ENCODE data around the gene TRIO. TPM values are rescaled to one million over a fixed set of nuclear protein-coding genes. Genes with fewer than 3 reads are reported as not detected.
A peak's percentile ranks its signal among the peaks of the same experiment; 100 is the strongest.

TRIO gene
- total RNA-seq, 1 donor from 2014 or later = 163 TPM

DNA sequence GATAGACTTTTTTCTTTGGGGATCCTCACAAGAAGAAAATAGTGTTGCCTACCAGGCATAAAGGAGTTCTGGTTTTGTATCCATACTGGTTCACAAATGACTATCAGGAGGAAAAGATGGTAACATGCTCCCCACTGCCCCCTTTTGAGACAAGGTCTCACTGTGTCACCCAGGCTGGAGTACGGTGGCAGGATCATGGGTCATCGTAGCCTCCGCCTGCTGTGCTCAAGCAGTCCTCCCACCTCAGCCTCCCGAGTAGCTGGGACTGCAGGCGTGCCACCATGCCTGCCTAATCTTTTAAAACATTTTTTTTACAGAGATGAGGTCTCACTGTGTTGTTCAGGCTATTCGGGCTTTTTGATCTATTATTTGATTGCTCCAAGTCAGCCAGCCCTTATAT is 99.3 kb downstream of the TRIO start:
- Mint-ChIP-seq H3K4me1 (ENCODE audit: low read depth) (peaks cover 6% of the 10 kb centered on the region), H3K36me3 (ENCODE audit: insufficient read depth) (no peaks in the 10 kb centered on the region), H3K27ac (no peak overlapping the region), H3K27me3 (no peaks in the 10 kb centered on the region), H3K4me3 (ENCODE audit: low read depth) (no peak overlapping the region), H3K9me3 (ENCODE audit: low read depth) (no peaks in the 10 kb centered on the region)
- TF ChIP-seq CTCF (IDR thresholded peaks at IDR 0.05; ENCODE audit: unreplicated experiment) = no peak
- no peak for DNase-seq (ENCODE audit: low spot score, unreplicated experiment)

- no peaks in the 10 kb centered on the region for H3K27me3 Mint-ChIP-seq
- no peak for DNase-seq (ENCODE audit: low spot score, unreplicated experiment)
- peaks cover 3% of the 10 kb centered on the region for H3K4me1 Mint-ChIP-seq (ENCODE audit: low read depth)
- TF ChIP-seq CTCF (IDR thresholded peaks at IDR 0.05; ENCODE audit: unreplicated experiment) = no peak
- no peak overlapping the region for H3K27ac Mint-ChIP-seq
- no peaks in the 10 kb centered on the region for H3K36me3 Mint-ChIP-seq (ENCODE audit: insufficient read depth)
- no peak overlapping the region for H3K4me3 Mint-ChIP-seq (ENCODE audit: low read depth)
- no peaks in the 10 kb centered on the region for H3K9me3 Mint-ChIP-seq (ENCODE audit: low read depth)
These were observed 99.8 kb downstream of the TRIO start for GRCh38 chr5:14242871-14243383.

- no peak for TF ChIP-seq CTCF (IDR thresholded peaks at IDR 0.05; ENCODE audit: unreplicated experiment)
- Mint-ChIP-seq H3K27me3 (no peaks in the 10 kb centered on the region), H3K4me1 (ENCODE audit: low read depth) (no peaks in the 10 kb centered on the region), H3K9me3 (ENCODE audit: low read depth) (no peaks in the 10 kb centered on the region), H3K4me3 (ENCODE audit: low read depth) (no peak overlapping the region), H3K27ac (no peak overlapping the region), H3K36me3 (ENCODE audit: insufficient read depth) (no peaks in the 10 kb centered on the region)
- no peak for DNase-seq (ENCODE audit: low spot score, unreplicated experiment)
These were observed 100.6 kb downstream of the TRIO start for GRCh38 chr5:14243766-14244165.

- no peak overlapping the region for H3K4me3 Mint-ChIP-seq (ENCODE audit: low read depth)
- no peaks in the 10 kb centered on the region for H3K4me1 Mint-ChIP-seq (ENCODE audit: low read depth)
- H3K27me3 Mint-ChIP-seq = no peaks in the 10 kb centered on the region
- H3K27ac Mint-ChIP-seq = no peak overlapping the region
- TF ChIP-seq CTCF (IDR thresholded peaks at IDR 0.05; ENCODE audit: unreplicated experiment) = no peak
- no peaks in the 10 kb centered on the region for H3K36me3 Mint-ChIP-seq (ENCODE audit: insufficient read depth)
- H3K9me3 Mint-ChIP-seq (ENCODE audit: low read depth) = no peaks in the 10 kb centered on the region
- DNase-seq (ENCODE audit: low spot score, unreplicated experiment) = no peak
These were observed 101.6 kb downstream of the TRIO start for GRCh38 chr5:14244721-14245120.

DNA sequence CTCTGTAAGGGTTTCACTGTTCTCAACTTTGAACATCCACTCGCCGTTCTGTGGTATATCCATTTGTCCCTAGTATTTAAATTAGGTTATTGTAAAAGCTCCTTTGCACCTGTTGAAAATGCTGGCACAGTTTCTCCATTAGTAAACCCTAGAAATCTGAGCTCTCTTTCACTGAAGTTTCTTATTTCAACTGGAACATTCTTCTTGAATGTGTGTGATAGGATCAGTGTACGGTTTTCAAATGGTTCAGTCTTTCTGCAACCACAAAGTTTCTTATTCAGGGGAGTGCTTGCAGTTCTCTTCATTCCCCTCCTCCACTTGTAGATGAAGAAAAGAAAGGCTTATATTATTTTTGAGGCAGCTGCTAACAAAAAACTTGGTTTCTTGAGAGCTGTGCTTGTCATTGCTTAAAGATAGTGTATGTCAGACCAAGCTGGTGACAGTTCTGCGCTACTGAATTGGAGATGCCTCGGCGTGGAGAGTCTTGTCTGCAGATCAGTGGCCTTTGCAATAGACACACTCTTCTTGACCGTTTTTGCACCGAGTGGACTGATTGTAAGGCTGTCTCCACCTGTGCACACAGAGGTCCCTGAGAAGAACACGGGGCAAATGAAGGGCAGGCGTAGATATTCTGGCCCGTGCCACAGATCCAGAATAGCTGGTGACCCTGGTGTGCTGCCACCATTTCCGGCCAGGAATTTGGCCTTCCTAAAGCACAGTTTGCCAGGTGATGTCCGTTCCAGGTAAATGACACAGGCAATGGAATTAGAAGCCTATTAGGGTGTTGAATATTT is 102.2 kb downstream of the TRIO start:
- H3K9me3 Mint-ChIP-seq (ENCODE audit: low read depth) = no peaks in the 10 kb centered on the region
- no peak overlapping the region for H3K4me3 Mint-ChIP-seq (ENCODE audit: low read depth)
- no peak for DNase-seq (ENCODE audit: low spot score, unreplicated experiment)
- H3K27ac Mint-ChIP-seq = peak overlapping the region; percentile 2
- peaks cover 4% of the 10 kb centered on the region for H3K4me1 Mint-ChIP-seq (ENCODE audit: low read depth)
- no peak for TF ChIP-seq CTCF (IDR thresholded peaks at IDR 0.05; ENCODE audit: unreplicated experiment)
- no peaks in the 10 kb centered on the region for H3K36me3 Mint-ChIP-seq (ENCODE audit: insufficient read depth)
- no peaks in the 10 kb centered on the region for H3K27me3 Mint-ChIP-seq

Measured in progenitor cell of endocrine pancreas (in vitro differentiated cells).